GM21528 (cell line): ENCODE results near the gene ZBTB11.
A peak's percentile ranks its signal among the peaks of the same experiment; 100 is the strongest.
"Not testable (repeated sequence)": the region's sequence is repeated elsewhere in the genome, so short reads cannot be mapped to it uniquely, and the experiment has no call there.

Experiments used
- ATAC-seq: cut with Tn5 transposase; IDR thresholded peaks from one replicate; pipeline ENCODE4 v1.9.1; 2021; ENCODE audit warnings: mild to moderate bottlenecking, moderate library complexity; ENCODE audit not compliant: unreplicated experiment, low FRiP score

ZBTB11 gene

GRCh38 chr3:101676765-101677435 is at the start of gene ZBTB11:
ZBTB11 (minus strand) TSS chr3:101677132; CDS start chr3:101676914, 218 bp downstream.
- peak; percentile 76 for ATAC-seq

GRCh38 chr3:101725890-101726275 is 49.0 kb upstream of the ZBTB11 start:
- ATAC-seq = no peak

GRCh38 chr3:101725194-101725889 is 48.4 kb upstream of the ZBTB11 start:
- ATAC-seq = peak; percentile 20

- peak; percentile 92 for ATAC-seq
These were observed 47.6 kb upstream of the ZBTB11 start, which contains the start of gene CEP97 for GRCh38 chr3:101724329-101725193. CEP97 (plus strand) TSS chr3:101724614; CDS start chr3:101724677, 63 bp downstream.

GRCh38 chr3:101722394-101723173 is 45.7 kb upstream of the ZBTB11 start:
- ATAC-seq = peak; percentile 58

GRCh38 chr3:101720851-101721840 is 44.2 kb upstream of the ZBTB11 start:
- no peak for ATAC-seq

GRCh38 chr3:101719604-101720185 is 42.8 kb upstream of the ZBTB11 start:
- no peak for ATAC-seq

GRCh38 chr3:101718455-101718854 is 41.5 kb upstream of the ZBTB11 start:
- no peak for ATAC-seq

- ATAC-seq = no peak
These were observed 32.2 kb upstream of the ZBTB11 start for GRCh38 chr3:101709126-101709525.

GRCh38 chr3:101704639-101705038 is 27.7 kb upstream of the ZBTB11 start:
- not testable (repeated sequence) for ATAC-seq

GRCh38 chr3:101703169-101703568 is 26.2 kb upstream of the ZBTB11 start:
- no peak for ATAC-seq

- ATAC-seq = no peak
These were observed 25.8 kb upstream of the ZBTB11 start for GRCh38 chr3:101702726-101703125.

GRCh38 chr3:101701696-101702634 is 25.0 kb upstream of the ZBTB11 start:
- peak; percentile 15 for ATAC-seq

GRCh38 chr3:101695779-101696372 is 18.9 kb upstream of the ZBTB11 start:
- ATAC-seq = no peak

GRCh38 chr3:101694836-101695235 is 17.9 kb upstream of the ZBTB11 start:
- not testable (repeated sequence) for ATAC-seq

- peak; percentile 61 for ATAC-seq
These were observed 16.6 kb upstream of the ZBTB11 start for GRCh38 chr3:101693540-101693939.
